Activated B cell treated with CpG ODN at 0.5 μM for 24 hours (primary cell): ENCODE results near the gene DESI1. TPM values are rescaled to one million over a fixed set of nuclear protein-coding genes. Genes with fewer than 3 reads are reported as not detected.
"Not testable (repeated sequence)": the region's sequence is repeated elsewhere in the genome, so short reads cannot be mapped to it uniquely, and the experiment has no call there.

Experiments used
- ATAC-seq: fragments of 200-7000 bp; cut with Tn5 transposase; one replicate; pipeline ENCODE4 v1.10.0; 2021; ENCODE audit warnings: low read depth, mild to moderate bottlenecking, moderate library complexity
- CTCF ChIA-PET: fragments of 350-600 bp; sonication (Branson Sonifier 250); formaldehyde crosslinking; loops from one replicate; lab custom pipeline; 2021; ENCODE audit warnings: antibody characterized with exemption; lab: Charles Lee
- POLR2A ChIA-PET: fragments of 350-600 bp; sonication (Branson Sonifier 250); formaldehyde crosslinking; loops from one replicate; lab custom pipeline; 2021; ENCODE audit warnings: antibody characterized with exemption; lab: Charles Lee
- DNase-seq: peaks from one replicate; pipeline ENCODE4 v3.0.0; 2022
- H3K27ac Mint-ChIP-seq: one replicate; pipeline ENCODE4 v1.8.0; 2020; ENCODE audit warnings: mixed read lengths
- H3K27me3 Mint-ChIP-seq: one replicate; pipeline ENCODE4 v1.8.0; 2021; ENCODE audit warnings: mixed read lengths
- H3K36me3 Mint-ChIP-seq: one replicate; pipeline ENCODE4 v1.8.0; 2021; ENCODE audit warnings: low read depth, mixed read lengths
- H3K4me1 Mint-ChIP-seq: one replicate; pipeline ENCODE4 v1.8.0; 2021; ENCODE audit warnings: mixed read lengths
- H3K4me3 Mint-ChIP-seq: one replicate; pipeline ENCODE4 v1.8.0; 2020; ENCODE audit warnings: mild to moderate bottlenecking, mixed read lengths
- H3K9me3 Mint-ChIP-seq: one replicate; pipeline ENCODE4 v1.8.0; 2020; ENCODE audit warnings: mixed read lengths
- intact Hi-C: fragments of 100-400 bp; cut with micrococcal nuclease; formaldehyde crosslinking; loops from one replicate; pipeline ENCODE4 v1.15.1; 2024
- total RNA-seq: library from RNA; stranded (reverse); gene quantifications from 2 replicates; pipeline ENCODE4 v1.2.3, GENCODE V29; 2022
- TF ChIP-seq, protein P1 (sequence below): fragments of 200-600 bp; IDR thresholded peaks from one replicate; pipeline ENCODE4 v1.8.0; 2022; ENCODE audit warnings: antibody characterized with exemption, mild to moderate bottlenecking

The DESI1 gene
- total RNA-seq, 1 donor from 2014 or later, result 49.5 TPM

DNA sequence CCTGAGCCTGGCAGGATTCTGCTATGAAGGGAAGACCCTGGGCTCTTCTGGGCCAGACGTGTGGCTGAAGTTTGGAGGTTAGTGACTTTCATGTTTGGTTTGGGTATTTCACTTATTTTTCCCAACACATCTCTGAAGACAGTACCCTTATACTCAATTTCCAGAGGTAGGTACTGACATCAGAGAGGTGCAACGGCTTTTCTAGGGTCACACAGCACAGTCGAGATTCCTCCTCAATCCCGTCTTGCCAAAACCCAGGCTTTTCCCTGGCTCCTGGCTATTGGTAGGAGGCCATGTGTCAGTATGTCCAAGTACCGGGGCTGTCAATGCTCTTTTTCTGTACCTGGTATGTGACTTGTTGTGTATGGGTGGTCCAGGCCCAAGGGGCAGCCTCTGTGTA lies 25.1 kb downstream of the DESI1 start:
- Mint-ChIP-seq H3K36me3 (peaks cover 21% of the 10 kb centered on the region), H3K4me3 (no peak overlapping the region), H3K9me3 (no peaks in the 10 kb centered on the region), H3K27ac (no peak overlapping the region), H3K27me3 (no peaks in the 10 kb centered on the region), H3K4me1 (peaks cover 1% of the 10 kb centered on the region)
- no peak for ATAC-seq
- TF ChIP-seq, protein P1, sequence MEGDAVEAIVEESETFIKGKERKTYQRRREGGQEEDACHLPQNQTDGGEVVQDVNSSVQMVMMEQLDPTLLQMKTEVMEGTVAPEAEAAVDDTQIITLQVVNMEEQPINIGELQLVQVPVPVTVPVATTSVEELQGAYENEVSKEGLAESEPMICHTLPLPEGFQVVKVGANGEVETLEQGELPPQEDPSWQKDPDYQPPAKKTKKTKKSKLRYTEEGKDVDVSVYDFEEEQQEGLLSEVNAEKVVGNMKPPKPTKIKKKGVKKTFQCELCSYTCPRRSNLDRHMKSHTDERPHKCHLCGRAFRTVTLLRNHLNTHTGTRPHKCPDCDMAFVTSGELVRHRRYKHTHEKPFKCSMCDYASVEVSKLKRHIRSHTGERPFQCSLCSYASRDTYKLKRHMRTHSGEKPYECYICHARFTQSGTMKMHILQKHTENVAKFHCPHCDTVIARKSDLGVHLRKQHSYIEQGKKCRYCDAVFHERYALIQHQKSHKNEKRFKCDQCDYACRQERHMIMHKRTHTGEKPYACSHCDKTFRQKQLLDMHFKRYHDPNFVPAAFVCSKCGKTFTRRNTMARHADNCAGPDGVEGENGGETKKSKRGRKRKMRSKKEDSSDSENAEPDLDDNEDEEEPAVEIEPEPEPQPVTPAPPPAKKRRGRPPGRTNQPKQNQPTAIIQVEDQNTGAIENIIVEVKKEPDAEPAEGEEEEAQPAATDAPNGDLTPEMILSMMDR, result no peak
- no peak for DNase-seq
- intact Hi-C loops, result loop anchor here (2.0 to 5.0 kb wide), 2 partner anchors 63 to 193 kb away; no protein-coding TSS in a partner anchor
- POLR2A ChIA-PET, result no interaction called here
- CTCF ChIA-PET, result no interaction called here

DNA sequence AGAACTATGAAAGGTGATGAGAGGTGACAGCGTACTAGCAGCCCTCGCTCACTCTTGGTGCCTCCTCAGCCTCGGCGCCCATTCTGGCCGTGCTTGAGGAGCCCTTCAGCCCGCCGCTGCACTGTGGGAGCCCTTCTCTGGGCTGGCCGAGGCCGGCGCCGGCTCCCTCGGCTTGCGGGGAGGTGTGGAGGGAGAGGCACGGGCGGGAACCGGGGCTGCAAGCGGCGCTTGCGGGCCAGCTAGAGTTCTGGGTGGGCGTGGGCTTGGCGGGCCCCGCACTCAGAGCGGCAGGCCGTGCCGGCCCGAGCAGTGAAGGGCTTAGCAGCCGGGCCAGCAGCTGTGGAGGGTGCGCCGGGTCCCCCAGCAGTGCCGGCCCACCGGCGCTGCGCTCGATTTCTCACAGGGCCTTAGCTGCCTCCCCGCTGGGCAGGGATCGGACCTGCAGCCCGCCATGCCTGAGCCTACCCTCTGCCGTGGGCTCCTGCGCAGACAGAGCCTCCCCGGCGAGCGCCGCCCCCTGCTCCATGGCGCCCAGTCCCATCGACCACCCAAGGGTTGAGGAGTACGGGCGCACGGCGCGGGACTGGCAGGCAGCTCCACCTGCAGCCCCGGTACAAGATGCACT lies 27.4 kb downstream of the DESI1 start:
- peaks cover 12% of the 10 kb centered on the region for H3K4me1 Mint-ChIP-seq
- CTCF ChIA-PET, intact Hi-C loops, H3K27ac Mint-ChIP-seq, DNase-seq, ATAC-seq, H3K27me3 Mint-ChIP-seq, H3K4me3 Mint-ChIP-seq, POLR2A ChIA-PET, H3K9me3 Mint-ChIP-seq: not testable (repeated sequence)
- H3K36me3 Mint-ChIP-seq, result peaks cover 13% of the 10 kb centered on the region

- TF ChIP-seq, protein P1, result no peak
Measured at GRCh38 chr22:41589391-41590241, 31.2 kb downstream of the DESI1 start, which contains the start of gene PMM1. TSS of gene PMM1 (minus strand) at chr22:41589840. CDS start at chr22:41589805, 35 bp downstream.

DNA sequence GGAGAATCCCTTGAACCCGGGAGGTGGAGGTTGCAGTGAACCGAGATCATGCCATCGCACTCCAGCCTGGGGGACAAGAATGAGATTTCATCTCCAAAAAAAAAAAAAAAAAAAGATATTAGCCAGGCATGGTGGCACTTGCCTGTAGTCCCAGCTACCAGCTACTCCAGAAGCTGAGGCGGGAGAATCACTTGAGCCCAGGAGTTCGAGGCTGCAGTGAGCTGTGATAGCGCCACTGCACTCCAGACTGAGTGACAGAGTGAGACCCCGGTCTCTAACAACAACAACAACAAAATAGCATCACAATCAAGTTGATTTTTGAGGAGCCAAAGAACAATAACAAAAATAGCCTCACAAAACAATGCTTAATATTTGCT lies 33.5 kb downstream of the DESI1 start:
- ATAC-seq, result no peak
- TF ChIP-seq, protein P1, result no peak
- Mint-ChIP-seq H3K27me3 (no peaks in the 10 kb centered on the region), H3K9me3 (no peaks in the 10 kb centered on the region), H3K27ac (no peak overlapping the region), H3K36me3 (peaks cover 21% of the 10 kb centered on the region), H3K4me1 (peaks cover 12% of the 10 kb centered on the region), H3K4me3 (no peak overlapping the region)
- intact Hi-C loops, result no loop called here
- DNase-seq, result no peak
- CTCF ChIA-PET, result no interaction called here
- POLR2A ChIA-PET, result interaction anchor here (0.6 kb wide), 1 partner anchor 139 kb away, joined by 6 read pairs; no protein-coding TSS in a partner anchor

More at GRCh38 chr22:41589391-41590241, 31.2 kb downstream of the DESI1 start, which contains the start of gene PMM1:
- CTCF ChIA-PET, result interaction anchor here (1.2 to 2.2 kb wide), 3 partner anchors 31 to 186 kb away, joined by 3 to 8 read pairs (median 6); partner anchors contain the start of genes DESI1, POLR3H and XRCC6
- intact Hi-C loops, result loop anchor here (1.0 kb wide), 4 partner anchors 32 to 208 kb away; partner anchors contain the start of genes DESI1, POLR3H, TEF and XRCC6
- Mint-ChIP-seq H3K4me1 (peaks cover 12% of the 10 kb centered on the region), H3K36me3 (peaks cover 7% of the 10 kb centered on the region), H3K4me3 (peak within 1 kb of the TSS; percentile 91), H3K27me3 (no peaks in the 10 kb centered on the region), H3K27ac (peak within 1 kb of the TSS; percentile 88), H3K9me3 (no peaks in the 10 kb centered on the region)
- ATAC-seq (peak; percentile 98), DNase-seq (peak; percentile 98)
- POLR2A ChIA-PET, result interaction anchor here (0.6 to 2.8 kb wide), 24 partner anchors 12 to 1025 kb away, joined by 3 to 63 read pairs (median 4); partner anchors contain the start of genes ACO2, CCDC134, DESI1 and PHF5A

GRCh38 chr22:41585898-41586297 lies 34.9 kb downstream of the DESI1 start:
- Mint-ChIP-seq H3K27ac (no peak overlapping the region), H3K36me3 (peaks cover 23% of the 10 kb centered on the region), H3K9me3 (no peaks in the 10 kb centered on the region), H3K4me3 (no peak overlapping the region), H3K4me1 (peaks cover 11% of the 10 kb centered on the region), H3K27me3 (no peaks in the 10 kb centered on the region)
- DNase-seq (no peak), ATAC-seq (no peak)
- ChIA-PET POLR2A (no interaction called here), CTCF (no interaction called here)
- intact Hi-C loops, result no loop called here
- TF ChIP-seq, protein P1, result no peak
